T-helper 9 cell (primary cell): Measurements from ENCODE around the gene C10orf67.
"Not testable (repeated sequence)": the region's sequence is repeated elsewhere in the genome, so short reads cannot be mapped to it uniquely, and the experiment has no call there.

Experiments used
- DNase-seq: peaks from one replicate; pipeline ENCODE4 v3.0.0-alpha.2; 2020

C10orf67 gene

DNA sequence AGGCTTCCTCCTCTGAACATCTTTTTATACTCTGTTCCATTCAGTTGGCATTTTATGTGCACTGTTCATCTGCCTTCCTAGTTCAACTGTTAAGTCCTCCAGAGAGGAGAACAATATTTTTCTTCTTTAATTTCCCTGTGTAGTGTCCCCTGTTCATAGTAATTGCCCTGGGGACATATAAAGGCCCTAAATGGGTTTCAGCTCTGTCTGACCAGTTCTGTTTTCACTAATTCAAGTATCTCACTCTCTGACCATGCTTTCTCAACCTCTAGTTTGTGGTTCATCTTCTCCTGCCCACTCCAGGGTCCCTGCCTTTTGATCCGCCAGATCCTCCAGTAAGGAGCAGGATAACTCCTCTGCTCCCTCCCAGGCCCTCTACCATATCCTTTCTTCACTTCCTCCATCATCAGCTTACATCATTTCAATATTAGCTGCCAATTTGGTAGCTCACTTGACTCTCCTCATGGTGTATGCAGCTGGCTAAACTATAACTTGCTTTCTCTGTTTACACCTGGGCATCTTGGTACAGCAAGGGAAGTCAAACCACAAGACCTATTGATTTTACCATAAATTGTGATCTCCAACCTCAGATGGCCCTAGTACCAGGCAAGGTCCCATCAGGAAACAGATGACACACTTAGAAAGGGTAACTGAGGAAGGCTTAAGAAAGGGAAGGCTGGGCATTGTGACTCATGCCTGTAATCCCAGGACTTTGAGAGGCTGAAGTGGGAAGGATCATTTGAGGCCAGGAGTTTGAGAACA, 17.7 kb upstream of the C10orf67 start:
- no peak for DNase-seq

DNA sequence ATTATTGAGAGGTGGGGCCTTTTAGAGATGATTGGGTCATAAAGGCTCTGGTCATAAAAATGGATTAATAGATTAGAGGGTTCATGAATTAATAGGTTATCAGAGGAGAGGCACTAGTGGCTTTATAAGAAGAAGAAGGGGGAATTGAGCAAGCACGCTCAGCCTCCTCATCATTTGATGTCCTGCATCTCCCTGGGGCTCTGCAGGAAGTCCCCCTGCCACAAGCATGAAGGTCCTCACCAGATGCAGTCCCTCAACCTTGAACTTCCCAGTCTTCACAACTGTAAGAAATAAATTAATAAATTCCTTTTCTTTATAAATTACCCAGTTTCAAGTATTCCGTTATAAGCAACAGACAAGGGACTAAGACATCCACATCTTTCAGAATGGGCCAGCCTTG, 17.1 kb upstream of the C10orf67 start:
- DNase-seq, result no peak

DNA sequence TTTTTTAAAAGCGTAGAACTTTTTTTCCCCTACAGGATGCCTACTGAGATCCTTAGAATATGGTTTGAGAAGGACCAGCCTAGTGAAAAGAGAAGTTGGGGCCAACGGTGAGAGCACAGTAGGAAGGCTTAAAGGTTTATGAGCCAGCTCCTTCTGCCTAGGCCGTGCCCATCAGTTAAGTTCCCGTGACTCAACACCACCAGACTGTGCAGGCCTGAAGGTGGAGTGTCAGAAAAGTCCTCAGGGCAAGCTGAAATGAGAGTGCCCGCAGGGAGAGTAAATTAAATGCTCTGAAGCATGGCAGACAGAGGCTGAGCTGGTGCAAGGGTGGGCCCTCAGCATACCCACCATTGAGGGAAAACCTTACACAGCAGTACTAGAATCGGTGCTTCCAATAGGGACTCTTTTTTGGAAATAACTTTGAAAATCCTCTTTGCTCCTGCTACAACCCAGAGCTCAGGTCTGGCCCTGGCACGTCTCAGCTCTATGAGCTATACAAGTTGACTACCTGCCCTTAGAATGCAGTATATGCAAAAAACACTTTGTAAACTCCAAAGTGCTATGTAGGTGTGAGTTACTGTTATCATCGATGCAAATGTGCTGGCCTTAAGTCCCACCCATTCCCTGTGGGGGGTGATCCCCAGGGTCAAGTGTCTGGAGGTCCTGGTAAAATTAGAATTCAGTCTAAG, 15.2 kb upstream of the C10orf67 start:
- DNase-seq, result no peak

DNA sequence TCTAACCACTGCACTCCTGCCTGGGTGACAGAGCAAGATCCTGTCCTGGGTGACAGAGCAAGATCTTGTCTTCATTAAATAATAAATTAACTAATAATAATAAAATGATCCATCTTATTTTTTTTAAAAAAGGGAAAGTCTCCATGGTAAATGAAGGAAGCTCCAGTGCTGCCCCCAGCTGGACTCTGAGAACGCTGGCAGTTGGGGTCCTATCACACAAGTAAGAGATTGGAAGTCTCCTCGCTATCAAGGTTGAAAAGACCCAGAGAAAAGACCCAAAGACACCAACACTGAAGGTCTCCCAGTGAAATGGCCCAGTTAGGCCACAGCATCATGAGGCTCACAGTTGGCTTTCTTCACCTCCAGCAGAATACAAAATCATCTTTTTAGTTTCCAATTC, 13.8 kb upstream of the C10orf67 start:
- DNase-seq, result no peak

DNA sequence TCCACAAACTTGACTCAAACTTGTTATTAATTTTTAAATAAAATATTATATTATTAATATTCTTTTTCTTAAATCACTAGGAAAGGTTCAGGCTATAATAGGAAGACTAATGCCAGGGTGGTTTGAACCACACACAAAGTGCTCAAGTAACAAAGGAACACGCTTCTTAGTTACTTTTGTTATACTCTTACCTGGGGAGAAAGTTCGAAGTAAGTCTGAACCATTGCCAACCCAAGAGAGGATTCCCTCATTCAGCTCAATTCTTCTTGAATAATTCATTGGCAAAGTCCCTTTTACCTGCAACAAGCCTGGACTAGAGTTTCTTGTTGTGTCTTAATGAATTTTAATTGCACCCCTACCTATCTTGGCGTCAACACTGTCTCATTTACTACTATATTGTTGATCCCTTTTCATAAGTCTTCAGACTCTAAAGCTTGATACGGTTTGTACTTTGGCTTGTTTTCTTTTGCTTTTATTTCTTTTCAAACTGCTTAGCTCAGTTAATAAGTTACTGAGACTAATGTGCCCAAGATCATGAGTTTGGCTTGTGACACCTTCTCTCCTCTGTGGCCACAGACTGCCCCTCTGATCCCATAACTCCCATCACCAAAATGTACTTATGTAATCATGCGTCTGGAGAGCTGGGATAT, 10.2 kb upstream of the C10orf67 start:
- no peak for DNase-seq

DNA sequence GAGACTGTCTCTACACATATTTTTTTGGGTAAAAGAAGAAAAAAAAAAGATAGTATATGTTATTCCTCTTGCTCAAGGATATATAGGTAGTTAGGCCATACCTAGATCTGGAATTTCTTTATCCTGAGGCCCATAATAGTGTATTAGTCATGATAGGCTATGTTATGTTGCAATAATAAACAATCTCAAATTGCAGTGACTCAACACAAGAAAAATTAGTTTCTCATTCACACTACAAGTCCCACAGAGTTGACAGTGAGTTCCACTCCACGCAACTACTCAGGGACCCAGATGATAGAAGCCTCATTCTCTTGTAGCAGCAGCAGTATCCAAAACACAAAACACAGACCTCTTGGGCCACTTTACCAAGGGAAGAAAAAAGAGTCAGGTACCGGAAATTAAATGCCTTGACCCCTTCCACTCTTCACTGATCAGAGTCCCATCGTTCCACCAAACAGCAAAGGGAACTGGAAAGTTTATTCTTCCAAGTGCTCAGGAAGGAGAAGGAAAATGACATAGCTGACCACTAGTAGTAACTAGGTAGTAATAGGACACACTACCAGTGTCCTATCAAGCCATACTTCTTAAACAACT, 7.4 kb upstream of the C10orf67 start:
- no peak for DNase-seq

DNA sequence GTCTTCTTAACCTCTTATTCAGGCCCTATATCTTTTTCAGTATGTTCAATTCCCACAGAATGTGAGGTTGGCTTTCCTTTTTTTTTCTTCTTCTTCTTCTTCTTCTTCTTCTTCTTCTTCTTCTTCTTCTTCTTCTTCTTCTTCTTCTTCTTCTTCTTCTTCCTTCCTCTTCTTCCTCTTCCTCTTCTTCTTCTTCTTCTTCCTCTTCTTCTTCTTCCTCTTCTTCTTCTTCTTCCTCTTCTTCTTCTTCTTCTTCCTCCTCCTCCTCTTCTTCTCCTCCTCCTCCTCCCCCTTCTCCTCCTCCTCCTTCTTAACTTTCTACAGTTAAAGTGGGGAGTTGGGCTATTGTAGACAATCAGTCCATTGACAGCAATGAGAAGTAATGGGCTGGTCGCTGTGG, 6.1 kb upstream of the C10orf67 start:
- DNase-seq, result not testable (repeated sequence)

DNA sequence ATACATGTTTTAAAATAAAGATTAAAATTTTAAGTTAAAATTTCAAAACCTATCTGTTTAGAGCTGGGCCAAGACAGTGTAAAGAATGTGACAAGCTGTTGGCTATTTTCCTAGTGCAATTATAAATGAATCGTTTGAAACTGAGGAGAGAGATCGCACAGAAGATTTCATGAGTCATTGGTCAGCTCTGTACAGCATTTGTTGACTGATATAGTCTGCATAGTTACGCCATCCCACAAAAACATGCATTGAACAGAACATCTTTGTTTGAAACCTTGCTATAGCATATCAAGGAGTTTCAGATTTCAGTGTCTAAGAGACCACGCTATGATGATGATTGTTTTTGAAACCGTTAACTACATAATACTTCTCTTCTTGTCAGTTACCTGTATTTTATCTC, 1.3 kb upstream of the C10orf67 start:
- no peak for DNase-seq

DNA sequence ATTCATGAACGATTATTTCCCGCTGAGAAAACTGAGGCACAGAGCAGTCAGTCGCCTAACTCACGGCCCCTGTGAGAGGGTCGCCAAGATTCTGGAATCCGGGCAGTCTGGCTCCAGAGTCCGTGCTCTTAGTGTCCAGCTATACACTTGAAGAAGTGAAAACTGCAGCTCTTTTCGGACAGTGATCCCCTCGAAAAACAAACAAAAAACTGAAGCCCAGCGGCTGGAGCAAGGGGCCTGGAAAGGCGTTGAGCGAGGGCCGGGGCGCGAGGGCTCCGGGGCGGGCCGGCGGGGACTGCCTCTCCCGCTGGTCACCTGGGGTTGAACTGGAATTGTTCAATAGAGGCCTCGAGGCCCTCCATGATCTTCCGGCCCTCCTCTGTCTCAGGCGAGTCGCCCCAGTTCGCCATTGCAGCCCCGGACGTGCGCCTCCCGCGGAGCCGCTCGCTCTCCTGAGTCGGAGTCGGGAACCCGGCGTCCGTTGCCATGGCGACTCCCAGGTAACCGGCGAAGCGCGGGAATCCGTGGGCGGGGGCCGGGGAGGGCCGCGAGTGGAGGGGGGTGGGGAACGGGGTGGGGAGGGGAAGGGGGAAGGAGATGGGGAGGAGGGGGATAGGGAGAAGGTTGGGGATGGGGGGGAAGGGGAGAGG, 881 bp downstream of the C10orf67 start:
- peak; percentile 42 for DNase-seq

DNA sequence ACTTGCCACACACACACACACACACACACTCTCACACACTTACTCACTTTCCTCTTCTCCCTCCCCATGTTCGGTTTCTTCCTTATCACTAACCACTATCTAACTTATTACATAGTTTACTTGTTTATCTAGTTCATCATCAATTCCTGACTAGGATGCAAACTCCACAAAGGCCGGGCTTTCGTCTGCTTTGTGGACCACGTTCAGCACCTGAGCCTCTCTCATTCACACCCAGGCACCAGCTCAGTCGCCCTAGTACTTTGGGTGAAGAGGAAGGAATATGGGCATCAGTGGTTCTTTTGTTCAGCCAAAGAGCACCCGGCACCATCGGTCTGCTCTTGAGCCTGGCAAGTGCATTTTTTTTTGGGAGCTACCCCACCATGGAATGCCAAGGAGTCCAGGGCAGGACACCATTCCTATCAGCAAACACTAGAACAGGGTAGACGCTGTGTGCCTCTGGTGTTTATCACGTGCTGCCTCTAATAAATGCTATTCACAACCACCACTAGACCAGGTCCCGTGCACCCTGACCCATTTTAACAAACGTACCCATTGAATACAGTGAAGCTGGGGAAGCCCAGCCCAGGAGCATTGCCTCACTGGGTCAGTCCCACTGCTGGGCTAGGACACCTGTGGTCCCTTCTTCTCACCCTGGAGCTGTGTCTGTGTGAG, 2.2 kb downstream of the C10orf67 start:
- no peak for DNase-seq

DNA sequence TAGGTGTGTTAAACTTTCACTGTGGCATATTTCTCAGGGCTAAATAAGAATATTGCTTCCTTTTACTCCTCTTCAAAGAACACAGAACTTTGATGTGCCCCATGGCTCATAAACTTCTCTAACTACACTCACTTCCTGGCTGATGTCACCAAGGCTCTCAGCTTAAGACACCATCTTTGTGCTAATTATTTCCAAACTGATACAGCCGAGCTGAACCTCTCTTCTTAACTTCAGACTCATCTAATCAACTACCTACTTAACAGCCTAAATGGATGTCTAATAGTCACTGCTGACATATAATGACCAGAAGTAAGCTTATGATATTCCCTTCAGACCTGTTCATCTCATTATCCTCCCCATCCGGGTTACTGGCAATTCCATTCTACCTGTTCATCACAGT, 3.6 kb downstream of the C10orf67 start:
- no peak for DNase-seq

DNA sequence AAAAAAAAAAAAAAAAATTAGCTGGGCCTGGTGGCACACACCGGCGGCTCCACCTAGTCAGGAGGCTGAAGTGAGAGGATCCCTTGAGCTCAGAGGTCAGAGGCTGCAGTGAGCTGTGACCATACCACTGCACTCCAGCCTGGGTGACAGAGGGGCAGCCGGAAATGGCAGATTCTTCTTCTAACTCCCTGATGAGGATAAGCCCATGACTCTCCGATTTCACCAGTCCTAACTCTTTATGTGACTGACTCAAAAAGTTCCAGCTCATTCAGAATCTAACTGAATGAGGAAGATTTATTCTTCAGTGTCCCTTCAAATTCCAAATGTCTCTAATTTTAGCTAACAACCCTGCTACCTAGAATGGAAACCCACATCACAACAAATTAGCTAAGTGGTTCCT, 4.2 kb downstream of the C10orf67 start:
- no peak for DNase-seq

DNA sequence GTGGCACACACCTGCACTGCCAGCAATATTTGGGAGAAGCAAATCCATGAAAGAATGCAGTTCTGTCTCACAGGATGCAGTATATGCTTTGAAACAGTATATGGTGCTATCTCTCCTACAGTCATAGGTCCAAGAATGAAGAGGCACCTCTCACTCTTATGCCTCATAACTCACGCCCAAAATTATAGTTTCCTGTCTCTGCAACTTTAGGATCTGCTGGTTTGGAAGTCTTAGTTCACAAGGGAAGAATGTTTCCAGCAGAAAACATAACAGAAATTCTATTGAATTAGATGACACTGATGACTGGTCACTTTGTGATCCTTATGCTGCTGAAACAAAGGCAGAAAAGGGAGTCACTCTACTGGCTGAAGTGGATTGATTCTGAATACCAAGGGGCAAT, 5.7 kb downstream of the C10orf67 start:
- no peak for DNase-seq

DNA sequence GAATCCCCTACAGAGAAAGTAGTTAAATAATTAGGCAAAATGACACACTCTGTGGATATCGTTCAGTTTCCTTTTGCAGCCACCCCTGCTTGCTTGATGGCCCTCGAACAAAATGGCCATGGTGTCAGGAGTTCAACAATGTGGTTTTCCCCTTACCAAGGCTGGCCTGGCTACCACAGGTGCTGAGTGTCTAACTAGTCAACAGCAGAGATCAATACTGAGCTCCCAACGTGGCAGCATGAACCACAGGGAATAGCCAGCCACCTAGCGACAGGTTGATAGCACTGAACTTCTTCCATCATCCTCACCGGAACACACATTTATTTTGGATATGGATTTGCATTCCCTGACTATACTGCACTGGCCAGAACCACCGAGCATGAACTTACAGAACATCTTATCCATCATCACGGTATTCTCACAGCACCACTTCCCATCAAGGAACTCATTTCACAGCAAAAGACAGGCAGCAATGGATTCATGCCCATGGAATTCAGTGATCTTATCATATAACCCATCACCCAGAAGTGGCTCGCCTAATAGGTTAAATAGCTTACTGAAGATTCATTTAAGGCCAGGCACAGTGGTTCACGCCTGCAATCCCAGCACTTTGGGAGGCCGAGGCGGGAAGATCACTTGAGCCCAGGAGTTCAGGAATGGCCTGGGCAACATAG, 6.3 kb downstream of the C10orf67 start:
- no peak for DNase-seq

DNA sequence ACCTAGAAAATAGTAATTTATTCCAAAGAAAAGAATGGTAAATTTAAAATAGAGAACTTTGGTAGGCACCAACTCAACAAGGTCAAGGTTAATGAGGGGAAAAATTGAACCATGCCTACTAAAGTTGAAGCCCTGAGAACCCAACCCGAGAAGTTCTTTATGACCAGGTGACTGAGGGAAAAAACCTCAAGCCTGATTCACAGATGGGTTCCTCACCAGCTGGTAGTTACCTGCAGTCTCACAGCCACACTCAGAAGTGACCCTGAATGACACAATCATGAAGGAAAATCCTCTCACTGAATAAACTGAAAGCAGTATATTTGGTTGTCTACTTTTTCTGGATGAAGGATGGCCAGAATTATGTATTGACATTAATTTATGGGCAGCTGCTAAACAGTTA, 7.0 kb downstream of the C10orf67 start:
- no peak for DNase-seq

DNA sequence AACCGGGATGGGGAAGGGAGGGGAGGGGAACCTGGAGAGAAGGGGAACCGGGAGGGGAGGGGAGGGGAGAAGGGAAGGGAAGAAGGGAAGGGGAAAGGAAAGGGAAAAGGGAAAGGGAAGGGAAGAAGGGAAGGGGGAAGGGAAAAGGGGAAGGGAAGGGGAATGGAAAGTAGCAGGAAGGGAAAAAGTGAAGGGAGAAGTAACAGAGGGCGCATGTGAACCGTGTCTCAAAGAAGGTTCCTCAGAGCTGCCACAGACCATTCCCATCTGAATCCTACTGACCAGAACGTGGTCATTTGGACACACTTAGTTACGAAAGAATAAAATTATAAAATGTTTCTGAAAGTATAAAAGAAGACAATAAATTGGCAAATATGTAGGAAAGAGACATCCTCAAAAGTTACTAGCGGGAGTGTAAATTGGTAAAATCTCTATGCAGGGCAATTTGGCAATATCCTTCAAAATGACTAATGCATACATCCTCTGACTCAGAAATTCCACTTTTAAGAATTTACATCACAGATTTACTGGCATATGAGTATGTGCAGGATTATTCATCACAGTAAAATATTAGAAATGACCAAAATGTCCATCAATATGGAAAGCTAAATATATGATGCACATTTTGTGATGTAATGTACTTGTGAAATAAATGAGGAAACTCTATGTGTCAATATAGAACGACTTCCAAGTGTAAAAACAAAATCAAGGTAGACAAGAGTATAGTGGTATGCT, 12.9 kb downstream of the C10orf67 start:
- no peak for DNase-seq

DNA sequence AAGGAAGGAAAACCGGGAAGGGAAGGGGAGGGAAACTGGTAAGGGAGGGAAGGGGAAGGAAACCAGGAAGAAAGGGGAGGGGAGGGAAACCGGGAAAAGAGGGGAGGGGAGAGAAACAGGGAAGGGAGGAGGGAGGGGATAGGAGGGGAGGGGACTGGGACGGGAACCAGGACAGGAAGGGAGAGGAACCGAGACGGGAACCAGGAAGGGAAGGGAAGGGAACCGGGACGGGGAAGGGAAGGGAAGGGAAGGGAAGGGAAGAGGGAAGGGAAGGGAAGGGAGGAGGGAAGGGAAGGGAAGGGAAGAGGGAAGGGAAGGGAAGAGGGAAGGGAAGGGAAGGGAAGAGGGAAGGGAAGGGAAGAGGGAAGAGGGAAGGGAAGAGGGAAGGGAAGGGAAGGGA, 13.6 kb downstream of the C10orf67 start:
- DNase-seq, result no peak

DNA sequence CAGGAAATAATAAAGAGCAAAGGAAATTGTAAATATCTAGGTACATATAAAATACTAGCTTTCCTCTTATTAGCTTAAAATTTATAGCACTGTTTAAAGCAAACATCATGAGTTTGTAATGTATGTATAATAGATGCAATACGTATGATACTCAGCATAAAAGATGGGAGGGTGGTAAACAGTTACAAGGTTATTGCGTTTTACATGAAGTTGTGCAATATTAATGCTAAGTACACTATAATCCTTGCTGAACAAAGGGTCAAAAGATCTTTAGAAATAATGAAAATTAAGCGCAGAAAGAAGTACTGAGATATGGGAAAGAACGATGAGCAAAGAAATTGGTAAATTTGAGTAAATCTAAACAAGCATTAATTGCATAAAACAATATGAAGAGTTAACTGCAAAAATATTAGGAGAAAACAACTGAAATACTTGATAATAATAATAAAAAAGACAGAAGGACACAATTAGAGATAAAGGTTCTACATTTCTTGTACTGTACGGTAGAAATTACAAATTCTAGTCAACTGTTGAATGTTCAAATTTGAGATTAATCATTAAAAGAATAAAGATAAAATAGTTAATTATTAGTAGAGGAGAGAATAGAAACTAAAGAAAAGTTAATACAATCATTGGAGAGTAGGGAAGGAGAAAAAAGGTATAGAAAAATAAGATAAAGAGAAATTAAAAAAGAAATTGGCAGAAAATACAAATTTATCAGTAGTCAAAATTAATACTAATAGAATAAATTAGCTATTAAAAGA, 17.9 kb downstream of the C10orf67 start:
- no peak for DNase-seq

DNA sequence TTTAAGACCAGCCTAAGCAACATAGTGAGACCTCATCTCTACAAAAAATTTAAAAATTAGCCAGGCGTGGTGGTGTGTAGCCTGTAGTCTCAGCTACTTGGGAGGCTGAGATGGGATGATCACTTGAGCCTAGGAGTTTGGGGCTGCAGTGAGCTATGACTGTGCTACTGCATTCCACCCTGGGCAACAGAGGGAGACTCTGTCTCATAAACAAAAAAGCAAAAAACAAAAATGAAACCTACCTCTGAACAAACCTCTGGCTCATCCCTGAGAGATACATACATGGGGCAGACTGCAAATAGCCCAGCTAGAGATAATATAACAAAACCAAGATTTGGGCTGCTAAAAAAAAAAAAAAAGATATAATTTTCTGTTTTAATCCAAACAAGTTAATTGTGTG, 19.5 kb downstream of the C10orf67 start:
- DNase-seq, result no peak

DNA sequence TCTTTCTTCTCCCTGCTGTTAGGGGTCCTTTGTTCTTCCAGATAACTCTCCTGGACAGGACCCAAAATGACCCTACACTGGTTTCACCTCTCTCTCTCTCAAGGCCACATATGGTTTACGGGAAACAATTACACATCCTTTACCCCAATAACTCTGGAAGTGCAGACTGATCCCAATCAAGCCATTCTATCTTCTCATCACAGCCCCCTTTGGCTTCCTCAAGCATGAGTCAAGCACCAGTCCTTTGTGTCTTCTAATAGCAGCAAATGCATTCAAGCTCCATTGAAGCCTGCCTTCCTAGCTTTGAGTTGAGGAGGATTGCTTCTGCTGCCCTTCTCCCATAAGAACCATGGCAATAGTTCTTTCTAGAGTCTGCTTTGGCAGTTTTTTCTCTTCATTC, 20.2 kb downstream of the C10orf67 start:
- DNase-seq, result no peak

DNA sequence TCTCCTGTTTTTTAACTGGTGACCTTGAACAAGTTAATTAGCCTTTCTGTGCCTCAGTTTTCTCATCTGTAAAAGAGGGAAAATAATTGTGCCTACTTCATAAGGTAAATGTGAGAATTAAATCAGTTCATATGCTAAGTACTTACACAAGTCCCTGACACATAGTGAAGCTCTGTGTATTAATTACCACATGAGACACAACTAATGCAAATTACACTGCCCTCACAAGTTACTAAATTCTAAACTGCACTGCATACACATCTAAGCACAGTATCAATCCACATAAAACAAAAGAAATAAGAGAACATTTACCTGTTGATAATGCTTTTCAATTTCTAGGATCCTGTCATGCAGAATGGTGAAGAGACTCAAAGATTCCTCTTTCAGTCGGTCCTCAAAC, 22.5 kb downstream of the C10orf67 start:
- DNase-seq, result no peak
